Liver (tissue), 9 donors: ENCODE measurements around the gene MORN4. TPM values are rescaled to one million over a fixed set of nuclear protein-coding genes. Genes with fewer than 3 reads are reported as not detected.

Source experiments
- DNase-seq: peaks from one replicate; pipeline ENCODE4 v3.0.0-alpha.2; 2017; ENCODE audit warnings: low spot score
- H3K27ac ChIP-seq, 2 donors: one replicate each; pipeline ENCODE4 v1.7.0; 2013; ENCODE audit warnings: inconsistent platforms in 2 of 2, low read length in 2 of 2, control low read depth in 1 of 2, low read depth in 1 of 2, mild to moderate bottlenecking in 1 of 2
- H3K27me3 ChIP-seq, 4 donors: one replicate each; pipeline versions ENCODE4 v1.6.1 to v1.7.0; 2013; ENCODE audit warnings: low read length in 3 of 4, inconsistent platforms in 1 of 4, mild to moderate bottlenecking in 1 of 4, moderate library complexity in 1 of 4; ENCODE audit not compliant: control insufficient read depth in 4 of 4, insufficient read depth in 4 of 4
- H3K36me3 ChIP-seq, 4 donors: one replicate each; pipeline versions ENCODE4 v1.6.1 to v1.7.0; 2013; ENCODE audit warnings: low read length in 3 of 4, mild to moderate bottlenecking in 3 of 4, low read depth in 1 of 4, moderate library complexity in 1 of 4; ENCODE audit not compliant: control insufficient read depth in 4 of 4, insufficient read depth in 3 of 4
- H3K4me1 ChIP-seq, 4 donors: one replicate each; pipeline versions ENCODE4 v1.6.1 to v1.7.0; 2013; ENCODE audit warnings: low read length in 3 of 4, mild to moderate bottlenecking in 3 of 4, moderate library complexity in 1 of 4; ENCODE audit not compliant: control insufficient read depth in 4 of 4, insufficient read depth in 4 of 4
- H3K4me3 ChIP-seq, 3 donors: one replicate each; pipeline versions ENCODE4 v1.6.1 to v1.7.0; 2013; ENCODE audit warnings: low read length in 3 of 3, control low read depth in 1 of 3, low read depth in 1 of 3, mild to moderate bottlenecking in 1 of 3
- H3K9ac ChIP-seq, 2 donors: one replicate each; pipeline ENCODE4 v1.7.0; 2013; ENCODE audit warnings: low read length in 2 of 2, mild to moderate bottlenecking in 2 of 2, moderate library complexity in 2 of 2, control low read depth in 1 of 2, low read depth in 1 of 2
- H3K9me3 ChIP-seq, 4 donors: one replicate each; pipeline versions ENCODE4 v1.6.1 to v1.7.0; 2013; ENCODE audit warnings: low read length in 3 of 4; ENCODE audit not compliant: control insufficient read depth in 4 of 4
- ATF3 ChIP-seq: IDR thresholded peaks from 2 replicates; pipeline ENCODE4 v1.6.1; 2016; ENCODE audit warnings: antibody characterized with exemption
- CTCF ChIP-seq: fragments of 150-350 bp; IDR thresholded peaks from 2 replicates; pipeline ENCODE4 v1.5.1; 2017; ENCODE audit warnings: improper control_type of control experiment, low read depth, low read length; ENCODE audit not compliant: missing input control
- EGR1 ChIP-seq, 2 donors: IDR thresholded peaks; 2 replicates each; pipeline ENCODE4 v1.6.1; 2016 to 2018; ENCODE audit warnings: antibody characterized with exemption in 2 of 2, low read depth in 2 of 2
- FOXA1 ChIP-seq: IDR thresholded peaks from 2 replicates; pipeline ENCODE4 v1.6.1; 2016; ENCODE audit warnings: antibody characterized with exemption
- FOXA2 ChIP-seq: IDR thresholded peaks from 2 replicates; pipeline ENCODE4 v1.6.1; 2016; ENCODE audit warnings: antibody characterized with exemption
- HNF4A ChIP-seq, 2 donors: conservative IDR thresholded peaks; 2 replicates each; pipeline ENCODE4 v1.6.1; 2016; ENCODE audit warnings: antibody characterized with exemption in 2 of 2, mild to moderate bottlenecking in 2 of 2
- HNF4G ChIP-seq: IDR thresholded peaks from 2 replicates; pipeline ENCODE4 v1.6.1; 2016; ENCODE audit warnings: antibody characterized with exemption
- JUND ChIP-seq, 2 donors: IDR thresholded peaks; 2 replicates each; pipeline ENCODE4 v1.6.1; 2016; ENCODE audit warnings: antibody characterized with exemption in 2 of 2
- MAX ChIP-seq: IDR thresholded peaks from 2 replicates; pipeline ENCODE4 v1.6.1; 2016; ENCODE audit warnings: antibody characterized with exemption
- NR2F2 ChIP-seq: IDR thresholded peaks from 2 replicates; pipeline ENCODE4 v1.6.1; 2016; ENCODE audit warnings: antibody characterized with exemption
- RAD21 ChIP-seq, 2 donors: IDR thresholded peaks; 2 replicates each; pipeline ENCODE4 v1.6.1; 2016; ENCODE audit warnings: antibody characterized with exemption in 2 of 2, mild to moderate bottlenecking in 2 of 2
- REST ChIP-seq: IDR thresholded peaks from 2 replicates; pipeline ENCODE4 v1.6.1; 2016; ENCODE audit warnings: antibody characterized with exemption, mild to moderate bottlenecking
- RXRA ChIP-seq, 2 donors: IDR thresholded peaks; 2 replicates each; pipeline ENCODE4 v1.6.1; 2017 to 2018; ENCODE audit warnings: antibody characterized with exemption in 2 of 2, mild to moderate bottlenecking in 1 of 2
- SP1 ChIP-seq: IDR thresholded peaks from 2 replicates; pipeline ENCODE4 v1.6.1; 2018; ENCODE audit warnings: antibody characterized with exemption, mild to moderate bottlenecking
- YY1 ChIP-seq: IDR thresholded peaks from 2 replicates; pipeline ENCODE4 v1.6.1; 2016; ENCODE audit warnings: antibody characterized with exemption, mild to moderate bottlenecking
- WGBS: extraction: QIAGEN DNeasy Blood & Tissue Kit; methylation state at CpG from one replicate; pipeline ENCODE4 v1.1.7; 2013; 5-methylcytosine and 5-hydroxymethylcytosine counted together
- polyA plus RNA-seq, 2 donors: library from polyadenylated mRNA; stranded (reverse) in 1 of 2; unstranded in 1 of 2; fragments of 200-250 nt in 1 of 2; fragments of >200 nt in 1 of 2; fragmentation: Nextera tagmentation in 1 of 2; extraction: Ambion mirVana in 1 of 2; gene quantifications; one replicate each; pipeline versions ENCODE4 v1.2.1 to v1.2.3, GENCODE V29; 2013 to 2015
- total RNA-seq, 2 donors: library from RNA; depleted of rRNA; stranded (reverse); fragments of >200 nt; gene quantifications; one replicate each; pipeline ENCODE4 v1.2.3, GENCODE V29; 2014
- donor health status: healthy.
- donor health status: healthy.
- donor health status: healthy.
- donor health status: healthy.
- donor health status: healthy.

Gene MORN4
- total and polyA plus RNA-seq, 4 donors: 0.42 to 3.1 (median 2.1) TPM

- WGBS: 83% methylated on average over 21 of the region's 21 CpGs
Observed at GRCh38 chr10:97601268-97602215, 31.8 kb downstream of the MORN4 start.

More at GRCh38 chr10:97601268-97602215, 31.8 kb downstream of the MORN4 start:
- Histone ChIP-seq H3K4me3 (no peak overlapping the region), H3K36me3 (peaks cover 1 to 14% (median 6%) of the 10 kb centered on the region in 4 donors), H3K9me3 (no peaks in the 10 kb centered on the region), H3K27me3 (no peaks in the 10 kb centered on the region), H3K27ac (no peak overlapping the region), H3K9ac (no peak overlapping the region), H3K4me1 (peaks cover 0 to 5% (median under 1%) of the 10 kb centered on the region in 4 donors)
- TF ChIP-seq RAD21 (IDR thresholded peaks at IDR 0.05): no peak
- no peak for TF ChIP-seq HNF4A (conservative IDR thresholded peaks at IDR 0.05)
- TF ChIP-seq YY1: no peak
- TF ChIP-seq SP1: no peak
- no peak for TF ChIP-seq EGR1 (IDR thresholded peaks at IDR 0.05; ENCODE audit: low read depth in 2 of 2)
- no peak for TF ChIP-seq REST
- TF ChIP-seq HNF4G: no peak
- no peak for TF ChIP-seq MAX
- TF ChIP-seq FOXA2: no peak
- TF ChIP-seq NR2F2: no peak
- no peak for TF ChIP-seq CTCF
- no peak for TF ChIP-seq JUND (IDR thresholded peaks at IDR 0.05)
- no peak for TF ChIP-seq FOXA1
- TF ChIP-seq RXRA (IDR thresholded peaks at IDR 0.05): no peak
- TF ChIP-seq ATF3: no peak
- DNase-seq: no peak
